AG09319 (cell line): ENCODE results near the gene PCCA.
A peak's percentile ranks its signal among the peaks of the same experiment; 100 is the strongest.

ENCODE experiments used
- DNase-seq: peaks from one replicate; pipeline ENCODE4 v3.0.0-alpha.2; 2010; ENCODE audit warnings: low read depth; ENCODE audit errors: extremely low read depth
- TF ChIP-seq, protein P1 (sequence below): IDR thresholded peaks from 2 replicates; pipeline ENCODE4 v1.5.1; 2011; ENCODE audit warnings: low read depth, mild to moderate bottlenecking, inconsistent platforms, low read length, moderate library complexity

The PCCA gene

DNA sequence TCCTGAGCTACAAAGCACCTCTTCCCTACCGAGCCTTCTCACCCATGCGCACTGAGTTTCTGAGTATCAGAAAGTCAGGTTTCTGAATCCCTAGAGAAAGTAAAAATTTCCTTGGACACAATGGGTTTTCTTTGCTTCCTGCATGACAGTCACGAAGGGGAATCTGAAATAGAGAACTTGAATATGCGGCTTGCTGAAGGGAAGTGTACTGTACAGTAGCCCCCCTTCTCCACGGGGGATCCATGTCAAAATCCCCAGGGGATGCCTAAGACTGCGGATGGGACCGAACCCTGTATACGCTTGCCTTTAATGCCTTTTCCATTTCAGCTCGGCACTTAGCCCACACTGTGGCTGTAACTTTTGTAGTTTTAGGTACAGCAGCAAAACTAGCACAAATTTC is 391.8 kb downstream of the PCCA start:
- TF ChIP-seq, protein P1, sequence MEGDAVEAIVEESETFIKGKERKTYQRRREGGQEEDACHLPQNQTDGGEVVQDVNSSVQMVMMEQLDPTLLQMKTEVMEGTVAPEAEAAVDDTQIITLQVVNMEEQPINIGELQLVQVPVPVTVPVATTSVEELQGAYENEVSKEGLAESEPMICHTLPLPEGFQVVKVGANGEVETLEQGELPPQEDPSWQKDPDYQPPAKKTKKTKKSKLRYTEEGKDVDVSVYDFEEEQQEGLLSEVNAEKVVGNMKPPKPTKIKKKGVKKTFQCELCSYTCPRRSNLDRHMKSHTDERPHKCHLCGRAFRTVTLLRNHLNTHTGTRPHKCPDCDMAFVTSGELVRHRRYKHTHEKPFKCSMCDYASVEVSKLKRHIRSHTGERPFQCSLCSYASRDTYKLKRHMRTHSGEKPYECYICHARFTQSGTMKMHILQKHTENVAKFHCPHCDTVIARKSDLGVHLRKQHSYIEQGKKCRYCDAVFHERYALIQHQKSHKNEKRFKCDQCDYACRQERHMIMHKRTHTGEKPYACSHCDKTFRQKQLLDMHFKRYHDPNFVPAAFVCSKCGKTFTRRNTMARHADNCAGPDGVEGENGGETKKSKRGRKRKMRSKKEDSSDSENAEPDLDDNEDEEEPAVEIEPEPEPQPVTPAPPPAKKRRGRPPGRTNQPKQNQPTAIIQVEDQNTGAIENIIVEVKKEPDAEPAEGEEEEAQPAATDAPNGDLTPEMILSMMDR: no peak
- no peak for DNase-seq

DNA sequence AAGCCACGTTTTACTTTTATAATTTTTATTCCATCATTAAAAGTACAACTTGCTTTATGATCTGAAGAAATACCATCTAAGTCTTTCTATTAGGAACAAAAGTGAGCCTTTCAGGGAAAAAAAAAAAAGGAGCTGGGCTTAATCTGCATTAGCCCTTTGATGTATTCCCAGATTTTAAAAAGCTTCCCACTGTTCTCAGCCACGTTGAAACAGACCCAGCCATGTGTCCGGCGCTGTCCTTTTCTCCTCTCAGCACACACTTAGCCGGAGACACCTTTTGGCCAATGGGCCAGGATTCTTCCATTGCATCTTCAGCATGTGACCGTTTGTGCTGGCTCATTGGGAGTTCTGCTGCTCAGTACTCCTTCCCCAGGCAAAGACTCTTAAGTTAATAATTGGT is 394.2 kb downstream of the PCCA start:
- no peak for DNase-seq

DNA sequence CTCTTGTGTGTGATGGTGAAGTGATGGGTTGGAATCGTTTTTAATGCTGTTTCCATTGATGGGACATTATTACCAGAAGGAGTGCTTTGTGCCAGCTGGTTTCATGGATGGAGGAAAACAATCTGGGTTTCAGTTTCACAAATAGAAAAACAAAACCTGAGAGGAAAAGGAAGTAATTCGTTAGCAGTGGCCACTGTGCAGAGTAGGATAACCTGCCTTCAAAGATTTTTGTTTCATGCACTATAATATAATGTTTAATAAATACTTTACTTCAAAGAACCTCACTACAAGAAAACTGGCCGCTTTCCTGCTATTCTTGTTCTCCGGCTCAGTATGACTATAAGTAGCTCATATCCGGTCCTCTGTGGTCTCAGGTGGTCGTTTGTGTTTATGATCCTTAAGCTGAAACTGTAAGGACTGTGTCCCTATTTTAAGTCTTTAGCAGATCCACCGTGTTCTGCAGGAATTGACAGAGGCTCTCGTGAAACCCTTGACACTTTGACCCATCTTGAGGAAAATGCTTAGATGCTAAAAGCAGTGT is 395.0 kb downstream of the PCCA start:
- TF ChIP-seq, protein P1: no peak
- DNase-seq: no peak

More for the DNA sequence above, 394.2 kb downstream of the PCCA start:
- TF ChIP-seq, protein P1: no peak

DNA sequence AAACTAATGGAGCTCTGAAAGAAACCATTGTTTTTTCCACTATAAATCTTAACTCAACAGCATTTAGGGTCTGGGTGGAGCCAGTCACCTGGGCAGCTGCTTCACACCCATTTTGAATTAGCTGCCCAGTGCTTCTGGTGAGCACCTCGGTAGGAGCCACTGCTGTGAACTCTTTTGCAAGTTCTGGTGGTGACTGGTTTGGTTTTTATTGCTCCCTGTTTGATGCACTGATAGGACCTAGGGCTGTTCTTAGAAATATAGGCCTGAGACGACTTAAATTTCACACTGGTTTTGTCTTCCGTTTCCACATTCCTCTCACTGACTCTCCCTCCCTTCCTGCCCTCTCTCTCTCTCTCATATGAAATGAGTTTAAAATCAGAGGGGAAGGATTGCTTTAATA is 395.8 kb downstream of the PCCA start:
- TF ChIP-seq, protein P1: no peak
- no peak for DNase-seq

DNA sequence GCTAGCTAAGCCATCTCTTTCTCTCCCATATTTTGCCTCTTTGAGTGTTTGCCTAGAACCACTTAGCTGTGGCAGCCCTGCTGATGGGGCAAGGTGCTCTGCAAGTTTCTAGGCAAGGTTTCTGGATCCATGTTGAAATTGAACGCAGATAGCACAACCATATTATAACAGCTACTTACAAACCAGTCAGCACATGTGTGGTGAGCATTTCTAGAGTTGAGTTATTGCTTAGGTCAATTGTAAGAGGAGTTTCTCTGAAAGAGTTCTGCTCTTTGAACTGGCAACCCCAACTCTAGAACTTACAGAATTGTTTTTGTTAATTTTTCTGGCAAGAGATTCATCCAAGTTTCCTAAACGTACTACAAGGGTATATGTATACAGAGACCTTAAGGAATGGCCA is 396.4 kb downstream of the PCCA start:
- TF ChIP-seq, protein P1: no peak
- DNase-seq: no peak

DNA sequence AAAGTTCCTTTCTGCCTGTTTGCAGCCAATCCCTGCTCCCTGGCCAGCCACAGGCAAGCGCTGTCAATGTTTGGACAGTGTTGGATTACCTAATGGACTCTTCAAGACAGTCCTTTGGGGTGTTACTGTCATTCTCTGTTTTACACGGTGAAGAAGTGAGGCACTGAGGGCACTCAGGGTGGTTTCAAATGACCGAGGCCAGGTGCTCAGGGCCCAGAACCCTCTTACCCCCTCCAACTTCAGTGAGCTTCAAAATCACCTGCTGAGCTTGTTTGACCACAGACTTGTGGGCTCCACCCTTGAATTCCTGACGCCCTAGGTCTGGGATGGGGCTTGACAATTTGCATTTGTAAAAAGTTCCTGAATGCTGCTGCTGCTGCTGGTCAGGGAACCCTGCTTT is 401.8 kb downstream of the PCCA start:
- TF ChIP-seq, protein P1: no peak
- no peak for DNase-seq

DNA sequence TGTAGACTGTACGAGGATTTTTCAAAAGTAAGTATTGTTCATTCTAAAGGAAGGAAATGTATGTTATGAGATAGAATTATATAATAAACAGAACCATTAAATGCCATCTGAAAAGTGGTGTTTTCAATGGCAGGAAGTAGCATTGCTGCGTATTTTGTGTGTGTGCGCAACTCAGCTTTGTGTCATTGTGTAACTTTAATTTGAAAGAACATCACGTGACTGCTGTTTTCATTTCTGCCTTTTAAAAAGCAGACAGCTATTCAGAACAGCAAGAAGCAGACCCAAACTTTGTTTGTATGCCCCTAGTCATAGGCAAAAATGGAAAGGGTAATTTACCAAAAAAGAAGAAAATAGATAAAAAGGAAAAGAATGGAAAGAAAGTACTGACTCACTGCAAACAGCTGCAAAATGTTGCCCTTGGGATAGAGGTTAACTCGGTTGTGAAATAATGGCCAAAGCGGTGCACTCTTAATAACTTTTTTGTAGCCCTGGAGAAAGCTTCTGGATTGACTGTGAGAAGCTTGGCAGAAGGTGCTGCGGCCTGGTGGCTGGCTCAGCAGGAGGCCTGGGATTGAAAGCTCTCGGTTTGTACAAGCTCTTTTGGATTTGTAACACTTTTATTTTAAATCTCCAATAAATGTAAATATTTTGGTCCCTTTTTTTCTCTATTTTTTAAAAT is 402.4 kb downstream of the PCCA start:
- TF ChIP-seq, protein P1: peak; percentile 6
- no peak for DNase-seq
